PC-9 (cell line): Measurements from ENCODE around the gene P2RY8.

Experiments
- CTCF ChIP-seq: fragments of 200-600 bp; sonication (generic); conservative IDR thresholded peaks from 2 replicates; pipeline ENCODE4 v1.6.1; 2017; ENCODE audit warnings: mixed run types, antibody characterized with exemption, mild to moderate bottlenecking, moderate library complexity
- EZH2 ChIP-seq: fragments of 200-600 bp; sonication (generic); IDR thresholded peaks from 2 replicates; pipeline ENCODE4 v1.8.0; 2017; ENCODE audit warnings: antibody characterized with exemption, low read depth

- no peak for TF ChIP-seq CTCF
- TF ChIP-seq EZH2, result no peak
These were observed 11.2 kb downstream of the P2RY8 start for GRCh38 chrX:1525583-1526355.
